K562 (cell line): Measurements from ENCODE around the gene RPS10.

Source experiments
- EHMT2 ChIP-seq: fragments of 450-650 bp; IDR thresholded peaks from 2 replicates; pipeline ENCODE4 v1.6.1; 2018; ENCODE audit warnings: antibody characterized with exemption
- EZH2 ChIP-seq: IDR thresholded peaks from 2 replicates; pipeline ENCODE4 v1.6.1; 2012; ENCODE audit warnings: low read depth, mild to moderate bottlenecking, inconsistent platforms, low read length, borderline replicate concordance
- FOXP4 ChIP-seq: sonication (generic); formaldehyde crosslinking; IDR thresholded peaks from 2 replicates; pipeline ENCODE4 v1.8.0; 2022; ENCODE audit warnings: mild to moderate bottlenecking, missing genetic modification reagents, borderline replicate concordance
- GTF2F1 ChIP-seq: IDR thresholded peaks from 2 replicates; pipeline ENCODE4 v1.6.1; 2011; ENCODE audit warnings: low read depth, low read length, improper control_type of control experiment
- MTA2 ChIP-seq: fragments of 450-650 bp; IDR thresholded peaks from 2 replicates; pipeline ENCODE4 v1.6.1; 2016; ENCODE audit warnings: low read depth
- POLR2A ChIP-seq: fragments of 450-650 bp; conservative IDR thresholded peaks from 2 replicates; pipeline ENCODE4 v1.6.1; 2016
- RAD21 ChIP-seq, 2 experiments: fragments of 250-450 bp in 1 of 2; fragments of 450-650 bp in 1 of 2; sonication (Bioruptor Pico) in 1 of 2; formaldehyde crosslinking in 1 of 2; IDR thresholded peaks in 1 of 2; conservative IDR thresholded peaks in 1 of 2; 2 replicates each; pipeline versions ENCODE4 v1.4.0 to v1.8.0; 2020 to 2022; ENCODE audit warnings: mild to moderate bottlenecking in 2 of 2, moderate library complexity in 1 of 2
- RNF2 ChIP-seq: sonication (generic); IDR thresholded peaks from 2 replicates; pipeline ENCODE4 v1.6.1; 2016
- SP1 ChIP-seq: sonication (generic); formaldehyde crosslinking; IDR thresholded peaks from 2 replicates; pipeline ENCODE4 v1.8.1; 2022; ENCODE audit warnings: mild to moderate bottlenecking, missing genetic modification reagents
- ZNF263 ChIP-seq: sonication (generic); formaldehyde crosslinking; IDR thresholded peaks from 2 replicates; pipeline ENCODE4 v1.8.0; 2022; ENCODE audit warnings: mild to moderate bottlenecking, missing genetic modification reagents, borderline replicate concordance
- TF ChIP-seq, protein P1 (sequence below): sonication (generic); formaldehyde crosslinking; IDR thresholded peaks from 2 replicates; pipeline ENCODE4 v1.9.0; 2022; ENCODE audit warnings: mild to moderate bottlenecking, missing genetic modification reagents
- TF ChIP-seq, protein P2 (sequence below), 3 experiments: IDR thresholded peaks in 2 of 3; conservative IDR thresholded peaks in 1 of 3; 2 replicates each; pipeline ENCODE4 v1.5.1; 2011 to 2012; ENCODE audit warnings: low read length in 3 of 3, mild to moderate bottlenecking in 3 of 3, control low read depth in 2 of 3, improper control_type of control experiment in 1 of 3, inconsistent platforms in 1 of 3, low read depth in 1 of 3, mixed read lengths in 1 of 3, moderate library complexity in 1 of 3; ENCODE audit not compliant: insufficient read depth in 2 of 3
- TF ChIP-seq, protein P3 (sequence below): fragments of 450-650 bp; formaldehyde crosslinking; IDR thresholded peaks from 2 replicates; pipeline ENCODE4 v1.4.0; 2022; ENCODE audit warnings: mild to moderate bottlenecking, moderate library complexity

DNA sequence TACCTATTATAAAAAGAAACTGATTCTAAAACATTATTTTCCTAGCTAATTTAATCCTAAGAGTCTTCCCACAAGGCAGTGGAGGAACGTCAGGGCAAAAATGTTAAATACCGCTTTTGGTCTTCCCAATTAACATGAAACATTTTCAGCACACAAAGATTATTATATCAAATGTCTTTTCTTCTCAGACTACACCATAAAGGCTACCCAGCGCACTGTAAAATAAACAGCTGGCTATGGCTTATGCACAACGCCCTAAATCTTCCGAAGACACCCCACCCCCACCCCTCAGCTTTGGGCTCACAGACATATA is 34.4 kb downstream of the RPS10 start:
- TF ChIP-seq MTA2: no peak
- TF ChIP-seq, protein P1, sequence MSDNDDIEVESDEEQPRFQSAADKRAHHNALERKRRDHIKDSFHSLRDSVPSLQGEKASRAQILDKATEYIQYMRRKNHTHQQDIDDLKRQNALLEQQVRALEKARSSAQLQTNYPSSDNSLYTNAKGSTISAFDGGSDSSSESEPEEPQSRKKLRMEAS (CRISPR knock-in tag): no peak
- TF ChIP-seq GTF2F1: no peak
- no peak for TF ChIP-seq EZH2
- TF ChIP-seq RAD21 (CRISPR knock-in tag; conservative IDR thresholded peaks at IDR 0.05 in 1 of 2, IDR thresholded peaks at IDR 0.05 in 1 of 2): no peak
- no peak for TF ChIP-seq POLR2A
- no peak for TF ChIP-seq RNF2
- no peak for TF ChIP-seq EHMT2
- no peak for TF ChIP-seq ZNF263
- TF ChIP-seq, protein P2, sequence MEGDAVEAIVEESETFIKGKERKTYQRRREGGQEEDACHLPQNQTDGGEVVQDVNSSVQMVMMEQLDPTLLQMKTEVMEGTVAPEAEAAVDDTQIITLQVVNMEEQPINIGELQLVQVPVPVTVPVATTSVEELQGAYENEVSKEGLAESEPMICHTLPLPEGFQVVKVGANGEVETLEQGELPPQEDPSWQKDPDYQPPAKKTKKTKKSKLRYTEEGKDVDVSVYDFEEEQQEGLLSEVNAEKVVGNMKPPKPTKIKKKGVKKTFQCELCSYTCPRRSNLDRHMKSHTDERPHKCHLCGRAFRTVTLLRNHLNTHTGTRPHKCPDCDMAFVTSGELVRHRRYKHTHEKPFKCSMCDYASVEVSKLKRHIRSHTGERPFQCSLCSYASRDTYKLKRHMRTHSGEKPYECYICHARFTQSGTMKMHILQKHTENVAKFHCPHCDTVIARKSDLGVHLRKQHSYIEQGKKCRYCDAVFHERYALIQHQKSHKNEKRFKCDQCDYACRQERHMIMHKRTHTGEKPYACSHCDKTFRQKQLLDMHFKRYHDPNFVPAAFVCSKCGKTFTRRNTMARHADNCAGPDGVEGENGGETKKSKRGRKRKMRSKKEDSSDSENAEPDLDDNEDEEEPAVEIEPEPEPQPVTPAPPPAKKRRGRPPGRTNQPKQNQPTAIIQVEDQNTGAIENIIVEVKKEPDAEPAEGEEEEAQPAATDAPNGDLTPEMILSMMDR (IDR thresholded peaks at IDR 0.05 in 2 of 3, conservative IDR thresholded peaks at IDR 0.05 in 1 of 3; ENCODE audit: insufficient read depth in 2 of 3, low read depth in 1 of 3, low read length in 3 of 3): no peak
- no peak for TF ChIP-seq SP1 (CRISPR knock-in tag)
- TF ChIP-seq, protein P3, sequence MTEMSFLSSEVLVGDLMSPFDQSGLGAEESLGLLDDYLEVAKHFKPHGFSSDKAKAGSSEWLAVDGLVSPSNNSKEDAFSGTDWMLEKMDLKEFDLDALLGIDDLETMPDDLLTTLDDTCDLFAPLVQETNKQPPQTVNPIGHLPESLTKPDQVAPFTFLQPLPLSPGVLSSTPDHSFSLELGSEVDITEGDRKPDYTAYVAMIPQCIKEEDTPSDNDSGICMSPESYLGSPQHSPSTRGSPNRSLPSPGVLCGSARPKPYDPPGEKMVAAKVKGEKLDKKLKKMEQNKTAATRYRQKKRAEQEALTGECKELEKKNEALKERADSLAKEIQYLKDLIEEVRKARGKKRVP: no peak
- no peak for TF ChIP-seq FOXP4 (CRISPR knock-in tag)
